Measurements from ENCODE around the gene TEDC2.
"Not testable (repeated sequence)": the region's sequence is repeated elsewhere in the genome, so short reads cannot be mapped to it uniquely, and the experiment has no call there.

TEDC2 gene

GRCh38 chr16:2429034-2429770, 30.7 kb upstream of the TEDC2 start, which contains the start of gene CCNF:
Gene CCNF (plus strand): TSS chr16:2429447. CDS start chr16:2429482, 35 bp downstream.
- peaks cover 11% of the 10 kb centered on the region for H3K36me3 Mint-ChIP-seq (ENCODE audit: insufficient read depth)
- H3K9me3 Mint-ChIP-seq = no peaks in the 10 kb centered on the region
- peaks cover 17 to 22% of the 10 kb centered on the region in 2 donors for H3K4me1 Mint-ChIP-seq (ENCODE audit: low read depth in 2 of 2)
- DNase-seq = peak; percentile 86 to 89 (median 88)
- H3K27ac Mint-ChIP-seq = peak within 1 kb of the TSS; percentile 63 to 72
- ATAC-seq (replicated peaks) = peak; percentile 96
- peak within 1 kb of the TSS; percentile 81 to 88 for H3K4me3 Mint-ChIP-seq
- H3K27me3 Mint-ChIP-seq = no peaks in the 10 kb centered on the region

DNA sequence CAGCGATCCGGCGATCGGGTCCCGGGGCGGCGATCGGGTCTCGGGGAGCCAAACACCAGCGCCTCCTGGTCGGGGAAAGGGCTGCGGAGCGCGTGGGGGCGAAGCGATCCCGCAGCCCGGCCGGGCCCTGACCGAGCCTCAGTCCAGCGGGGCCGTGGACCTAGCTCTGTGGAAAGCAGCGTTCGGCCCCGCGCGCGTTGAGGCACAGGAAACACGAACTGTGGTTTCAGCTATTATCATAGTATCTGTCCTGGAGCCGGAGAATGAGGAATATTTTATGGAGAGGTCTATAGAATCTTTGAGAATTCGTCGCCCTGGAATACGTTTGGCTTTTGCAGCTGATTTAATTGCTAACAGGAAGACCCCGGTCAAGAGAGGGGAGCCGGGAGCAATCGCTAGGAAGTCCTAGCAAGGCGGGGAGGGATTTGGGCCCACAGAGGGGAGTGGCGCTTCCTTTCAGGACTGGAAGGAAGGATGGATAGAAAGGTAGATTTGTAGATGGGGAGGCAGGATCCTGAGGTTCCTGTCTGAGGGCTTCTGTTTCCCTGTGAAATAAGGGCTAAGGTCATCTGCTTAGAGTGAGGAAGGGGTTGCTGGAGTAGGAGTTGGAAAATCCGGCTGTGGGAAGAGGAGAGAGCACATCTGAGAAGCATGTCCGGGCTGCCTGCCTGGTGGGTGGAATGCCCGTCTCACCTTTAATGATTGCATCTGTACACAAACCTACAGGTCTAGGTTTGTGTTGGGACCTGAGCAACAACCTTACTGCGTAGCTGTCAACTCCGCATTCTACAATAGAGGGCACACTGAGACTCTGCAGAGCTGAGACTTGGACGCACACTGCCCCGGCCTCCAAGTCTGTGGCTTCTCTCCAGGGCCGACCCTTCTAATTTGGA, 29.9 kb upstream of the TEDC2 start:
- H3K9me3 Mint-ChIP-seq = no peaks in the 10 kb centered on the region
- peak overlapping the region; percentile 63 to 72 for H3K27ac Mint-ChIP-seq
- H3K4me3 Mint-ChIP-seq = peak overlapping the region; percentile 75 to 81
- ATAC-seq (replicated peaks) = no peak
- DNase-seq = no peak
- H3K4me1 Mint-ChIP-seq (ENCODE audit: low read depth in 2 of 2) = peaks cover 16 to 20% of the 10 kb centered on the region in 2 donors
- H3K36me3 Mint-ChIP-seq (ENCODE audit: insufficient read depth) = peaks cover 11% of the 10 kb centered on the region
- no peaks in the 10 kb centered on the region for H3K27me3 Mint-ChIP-seq

GRCh38 chr16:2432286-2432685, 27.6 kb upstream of the TEDC2 start:
- ATAC-seq (replicated peaks) (no peak), DNase-seq (no peak)
- peaks cover 11% of the 10 kb centered on the region for H3K36me3 Mint-ChIP-seq (ENCODE audit: insufficient read depth)
- H3K9me3 Mint-ChIP-seq = no peaks in the 10 kb centered on the region
- peaks cover 16 to 19% of the 10 kb centered on the region in 2 donors for H3K4me1 Mint-ChIP-seq (ENCODE audit: low read depth in 2 of 2)
- no peak overlapping the region for H3K27ac Mint-ChIP-seq
- H3K27me3 Mint-ChIP-seq = no peaks in the 10 kb centered on the region
- H3K4me3 Mint-ChIP-seq = no peak overlapping the region

- no peak for ATAC-seq (replicated peaks)
- Mint-ChIP-seq H3K27ac (no peak overlapping the region), H3K9me3 (no peaks in the 10 kb centered on the region), H3K4me1 (ENCODE audit: low read depth in 2 of 2) (peaks cover 16 to 19% of the 10 kb centered on the region in 2 donors), H3K4me3 (no peak overlapping the region), H3K36me3 (ENCODE audit: insufficient read depth) (peaks cover 11% of the 10 kb centered on the region), H3K27me3 (no peaks in the 10 kb centered on the region)
- no peak for DNase-seq
Observed at GRCh38 chr16:2432801-2433505, 27.0 kb upstream of the TEDC2 start.

- H3K27ac Mint-ChIP-seq; H3K9me3 Mint-ChIP-seq; H3K4me3 Mint-ChIP-seq; H3K27me3 Mint-ChIP-seq; H3K36me3 Mint-ChIP-seq (ENCODE audit: insufficient read depth); ATAC-seq (replicated peaks); DNase-seq: not testable (repeated sequence)
- peaks cover 12% of the 10 kb centered on the region in 2 donors for H3K4me1 Mint-ChIP-seq (ENCODE audit: low read depth in 2 of 2)
Observed at GRCh38 chr16:2435236-2435635, 24.7 kb upstream of the TEDC2 start.

DNA sequence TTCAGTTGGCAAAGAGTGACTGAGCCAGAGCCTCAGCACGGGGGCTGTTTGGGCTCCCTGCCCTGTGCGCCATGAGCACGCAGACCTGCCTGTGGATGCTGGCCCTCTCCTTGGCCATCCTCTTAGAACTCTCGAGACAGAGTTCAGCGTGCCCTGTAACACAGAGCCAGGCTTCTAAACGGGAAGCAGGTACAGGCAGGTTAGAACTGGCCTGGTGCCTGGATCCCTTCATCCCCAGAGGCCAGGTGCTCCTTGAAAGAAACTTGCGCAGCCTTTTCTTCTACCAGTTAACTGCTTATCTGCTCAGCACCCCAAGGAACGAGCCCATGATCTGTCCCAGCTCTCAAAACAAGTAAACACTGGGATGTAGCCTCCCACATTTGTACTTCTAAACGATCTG, 23.8 kb upstream of the TEDC2 start:
- Mint-ChIP-seq H3K27me3 (no peaks in the 10 kb centered on the region), H3K27ac (no peak overlapping the region), H3K4me3 (no peak overlapping the region), H3K9me3 (no peaks in the 10 kb centered on the region), H3K4me1 (ENCODE audit: low read depth in 2 of 2) (peaks cover 5 to 11% of the 10 kb centered on the region in 2 donors), H3K36me3 (ENCODE audit: insufficient read depth) (peaks cover 2% of the 10 kb centered on the region)
- ATAC-seq (replicated peaks) (no peak), DNase-seq (no peak)

DNA sequence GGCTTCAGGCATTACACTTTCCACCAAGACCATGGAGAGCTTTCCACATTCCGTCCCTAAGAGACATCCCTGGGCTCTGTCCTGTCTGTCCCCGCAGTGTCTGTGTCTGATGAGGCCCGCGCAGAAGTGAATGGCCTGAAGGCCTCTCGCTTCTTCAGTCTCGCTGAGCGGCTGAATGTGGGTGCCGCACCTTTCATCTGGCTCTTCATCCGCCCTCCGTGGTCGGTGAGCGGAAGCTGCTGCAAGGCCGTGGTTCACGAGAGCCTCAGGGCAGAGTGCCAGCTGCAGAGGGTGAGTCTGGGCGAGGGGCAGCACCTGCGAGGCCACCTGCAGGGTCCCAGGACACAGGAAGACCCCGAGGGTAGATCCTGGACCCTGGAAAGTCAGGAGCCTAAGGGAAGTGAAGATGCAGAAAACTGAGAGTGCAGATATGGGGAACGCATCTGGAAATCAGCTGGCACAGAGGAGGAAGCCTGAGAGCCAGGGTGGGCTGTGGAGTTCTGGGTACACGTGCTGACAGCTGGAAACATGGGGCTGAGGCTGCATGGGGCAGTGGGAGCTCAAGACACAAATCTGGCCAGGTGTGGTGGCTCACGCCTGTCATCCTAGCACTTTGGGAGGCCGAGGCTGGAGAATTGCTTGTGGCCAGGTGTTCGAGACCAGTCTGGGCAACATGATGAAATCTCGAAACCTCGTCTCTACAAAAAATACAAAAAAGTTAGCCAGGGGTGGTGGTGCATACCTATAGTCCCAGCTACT, 22.7 kb upstream of the TEDC2 start:
- Mint-ChIP-seq H3K27ac (no peak overlapping the region), H3K4me3 (no peak overlapping the region), H3K27me3 (no peaks in the 10 kb centered on the region), H3K9me3 (no peaks in the 10 kb centered on the region), H3K36me3 (ENCODE audit: insufficient read depth) (peaks cover 2% of the 10 kb centered on the region), H3K4me1 (ENCODE audit: low read depth in 2 of 2) (peaks cover 5 to 11% of the 10 kb centered on the region in 2 donors)
- ATAC-seq (replicated peaks) (no peak), DNase-seq (no peak)

- peaks cover 5 to 11% of the 10 kb centered on the region in 2 donors for H3K4me1 Mint-ChIP-seq (ENCODE audit: low read depth in 2 of 2)
Observed at GRCh38 chr16:2438121-2438520, 21.8 kb upstream of the TEDC2 start.

DNA sequence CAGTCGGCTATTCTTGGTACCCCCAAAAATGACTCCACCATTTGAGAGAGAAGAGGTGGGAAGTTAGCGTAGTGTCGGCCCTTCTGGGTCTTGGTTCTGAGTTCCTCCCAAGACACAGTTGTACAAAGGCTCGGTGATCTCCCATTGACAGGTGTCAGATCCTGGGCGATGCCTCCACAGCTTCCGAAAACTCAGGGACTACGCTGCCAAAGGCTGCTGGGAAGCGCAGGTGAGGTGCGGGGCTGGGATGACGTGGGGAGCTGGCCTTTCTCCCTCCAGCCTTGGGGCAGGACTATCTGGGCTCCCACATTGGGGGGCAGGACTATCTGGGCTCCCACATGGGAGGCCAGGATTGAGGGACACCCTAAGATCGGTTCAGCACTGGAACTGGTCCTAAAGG, 20.3 kb upstream of the TEDC2 start:
- Mint-ChIP-seq H3K9me3 (no peaks in the 10 kb centered on the region), H3K27ac (peak overlapping the region in 1 of 2 donors; percentile 57), H3K4me3 (no peak overlapping the region), H3K4me1 (ENCODE audit: low read depth in 2 of 2) (peaks cover 5 to 11% of the 10 kb centered on the region in 2 donors), H3K36me3 (ENCODE audit: insufficient read depth) (peaks cover 4% of the 10 kb centered on the region), H3K27me3 (no peaks in the 10 kb centered on the region)
- ATAC-seq (replicated peaks) = no peak
- no peak for DNase-seq

More at GRCh38 chr16:2438121-2438520, 21.8 kb upstream of the TEDC2 start:
- no peak for ATAC-seq (replicated peaks)
- Mint-ChIP-seq H3K36me3 (ENCODE audit: insufficient read depth) (no peaks in the 10 kb centered on the region), H3K4me3 (no peak overlapping the region), H3K27ac (no peak overlapping the region), H3K27me3 (no peaks in the 10 kb centered on the region), H3K9me3 (no peaks in the 10 kb centered on the region)
- DNase-seq = no peak

- not testable (repeated sequence) for H3K9me3 Mint-ChIP-seq; H3K4me3 Mint-ChIP-seq; ATAC-seq (replicated peaks); DNase-seq; H3K27me3 Mint-ChIP-seq
- peaks cover 19% of the 10 kb centered on the region for H3K36me3 Mint-ChIP-seq (ENCODE audit: insufficient read depth)
- peaks cover 5 to 11% of the 10 kb centered on the region in 2 donors for H3K4me1 Mint-ChIP-seq (ENCODE audit: low read depth in 2 of 2)
- H3K27ac Mint-ChIP-seq = peak overlapping the region in 1 of 2 donors; percentile 54
Observed at GRCh38 chr16:2441143-2441804, 18.6 kb upstream of the TEDC2 start.

DNA sequence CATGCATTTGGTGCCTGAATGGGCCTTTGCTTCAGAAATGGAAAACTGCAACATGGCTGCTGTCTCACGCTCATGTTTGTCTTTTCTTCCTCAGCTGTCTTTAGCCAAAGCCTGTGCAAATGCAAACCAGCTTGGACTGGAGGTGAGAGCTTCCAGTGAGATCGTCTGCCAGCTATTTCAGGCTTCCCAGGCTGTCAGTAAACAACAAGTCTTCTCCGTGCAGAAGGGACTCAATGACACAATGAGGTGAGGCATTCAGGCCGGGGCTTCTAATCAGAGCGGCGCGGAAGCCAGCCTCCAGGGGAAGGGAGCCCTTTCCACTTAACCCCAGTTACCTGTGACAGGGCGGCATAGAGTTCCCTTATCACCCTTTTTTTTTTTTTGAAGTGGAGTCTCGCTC, 16.4 kb upstream of the TEDC2 start:
- Mint-ChIP-seq H3K9me3 (no peaks in the 10 kb centered on the region), H3K27me3 (no peaks in the 10 kb centered on the region), H3K4me3 (no peak overlapping the region), H3K27ac (no peak overlapping the region), H3K4me1 (ENCODE audit: low read depth in 2 of 2) (peaks cover 5 to 11% of the 10 kb centered on the region in 2 donors), H3K36me3 (ENCODE audit: insufficient read depth) (peaks cover 20% of the 10 kb centered on the region)
- DNase-seq (no peak), ATAC-seq (replicated peaks) (no peak)

DNA sequence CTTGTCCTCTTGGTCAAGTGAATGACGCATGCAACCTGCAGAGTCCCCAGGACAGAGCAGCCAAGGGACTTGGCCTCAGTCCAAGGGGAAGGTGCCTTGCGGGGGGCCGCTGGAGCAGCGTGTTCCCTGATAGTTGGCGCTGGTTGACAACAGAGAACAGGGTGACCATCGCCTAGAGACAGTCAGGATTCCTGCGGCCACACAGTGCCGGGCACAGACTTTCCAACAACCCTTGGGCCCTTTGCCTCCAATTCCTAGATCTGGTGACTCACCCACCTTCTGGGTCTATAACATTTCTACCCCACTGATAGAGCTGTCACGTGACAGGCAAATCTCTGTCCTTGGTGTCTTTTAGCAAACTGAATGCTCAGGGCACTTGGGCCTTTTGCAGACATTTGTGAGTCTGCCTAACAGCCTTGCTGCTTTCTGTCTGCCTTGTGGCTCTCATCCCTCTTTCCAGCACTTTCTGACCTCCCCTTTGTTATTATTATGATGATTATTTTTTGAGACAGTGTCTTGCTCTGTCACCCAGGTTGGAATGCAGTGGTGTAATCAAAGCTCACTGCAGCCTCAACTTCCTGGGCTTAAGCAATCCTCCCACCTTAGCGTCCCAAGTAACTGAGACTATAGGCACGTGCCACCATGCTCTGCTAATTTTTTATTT, 11.9 kb upstream of the TEDC2 start:
- DNase-seq = no peak
- Mint-ChIP-seq H3K36me3 (ENCODE audit: insufficient read depth) (peaks cover 20% of the 10 kb centered on the region), H3K27ac (no peak overlapping the region), H3K4me1 (ENCODE audit: low read depth in 2 of 2) (no peaks in the 10 kb centered on the region), H3K9me3 (no peaks in the 10 kb centered on the region), H3K27me3 (no peaks in the 10 kb centered on the region), H3K4me3 (no peak overlapping the region)
- no peak for ATAC-seq (replicated peaks)
